MM.1S (cell line): ENCODE results near the gene GNA14.

ENCODE experiments used
- DNase-seq: peaks from one replicate; pipeline ENCODE4 v3.0.0-alpha.2; 2015
- H2AFZ ChIP-seq: fragments of 300-600 bp; sonication (generic); 2 replicates; pipeline ENCODE4 v1.6.0; 2016; ENCODE audit warnings: antibody characterized with exemption, low read length
- H3F3A ChIP-seq: fragments of 300-600 bp; sonication (generic); 2 replicates; pipeline ENCODE4 v1.6.1; 2016; ENCODE audit warnings: mild to moderate bottlenecking, antibody characterized with exemption, low read length, moderate library complexity, mixed read lengths; ENCODE audit not compliant: insufficient read depth
- H3K27ac ChIP-seq: fragments of 300-600 bp; sonication (generic); 2 replicates; pipeline ENCODE4 v1.5.1; 2016; ENCODE audit warnings: mild to moderate bottlenecking, low read length
- H3K27me3 ChIP-seq: fragments of 300-600 bp; sonication (generic); replicated peaks from 2 replicates; pipeline ENCODE4 v1.6.0; 2016; ENCODE audit warnings: low read length; ENCODE audit not compliant: insufficient read depth
- H3K36me3 ChIP-seq: fragments of 300-600 bp; sonication (generic); replicated peaks from 2 replicates; pipeline ENCODE4 v1.6.1; 2016; ENCODE audit warnings: mild to moderate bottlenecking, low read length, mixed read lengths; ENCODE audit not compliant: insufficient read depth
- H3K4me1 ChIP-seq: fragments of 300-600 bp; sonication (generic); 2 replicates; pipeline ENCODE4 v1.6.1; 2016; ENCODE audit warnings: low read length, mixed read lengths
- H3K4me2 ChIP-seq: fragments of 300-600 bp; sonication (generic); 2 replicates; pipeline ENCODE4 v1.6.0; 2016; ENCODE audit warnings: low read depth, low read length
- H3K4me3 ChIP-seq: fragments of 300-600 bp; sonication (generic); 2 replicates; pipeline ENCODE4 v1.5.1; 2016; ENCODE audit warnings: low read length, mixed read lengths
- H3K79me2 ChIP-seq: fragments of 300-600 bp; sonication (generic); 2 replicates; pipeline ENCODE4 v1.6.1; 2016; ENCODE audit warnings: mixed run types, low read length, mixed read lengths
- H3K9ac ChIP-seq: fragments of 300-600 bp; sonication (generic); 2 replicates; pipeline ENCODE4 v1.6.1; 2016; ENCODE audit warnings: low read length, mixed read lengths
- H3K9me2 ChIP-seq: fragments of 300-600 bp; sonication (generic); replicated peaks from 2 replicates; pipeline ENCODE4 v1.6.1; 2016; ENCODE audit warnings: mild to moderate bottlenecking, low read length, mixed read lengths; ENCODE audit not compliant: insufficient read depth
- H3K9me3 ChIP-seq: fragments of 300-600 bp; sonication (generic); replicated peaks from 2 replicates; pipeline ENCODE4 v1.6.1; 2016; ENCODE audit warnings: mild to moderate bottlenecking, low read length, mixed read lengths; ENCODE audit not compliant: insufficient read depth
- H4K20me1 ChIP-seq: fragments of 300-600 bp; sonication (generic); 2 replicates; pipeline ENCODE4 v1.6.1; 2016; ENCODE audit warnings: mild to moderate bottlenecking, low read length, moderate library complexity, mixed read lengths; ENCODE audit not compliant: insufficient read depth
- EZH2 ChIP-seq: fragments of 300-600 bp; sonication (generic); optimal IDR thresholded peaks from 2 replicates; pipeline ENCODE3; 2017; ENCODE audit warnings: low read depth, mild to moderate bottlenecking, antibody characterized with exemption, low read length, mixed read lengths
- EZH2phosphoT487 ChIP-seq: fragments of 300-600 bp; sonication (generic); IDR thresholded peaks from 2 replicates; pipeline ENCODE4 v1.6.1; 2018; ENCODE audit warnings: antibody characterized with exemption, low read length
- TF ChIP-seq, protein P1 (sequence below): fragments of 300-600 bp; sonication (generic); IDR thresholded peaks from 2 replicates; pipeline ENCODE4 v1.5.1; 2016; ENCODE audit warnings: antibody characterized with exemption, low read length, mixed read lengths

Gene GNA14

DNA sequence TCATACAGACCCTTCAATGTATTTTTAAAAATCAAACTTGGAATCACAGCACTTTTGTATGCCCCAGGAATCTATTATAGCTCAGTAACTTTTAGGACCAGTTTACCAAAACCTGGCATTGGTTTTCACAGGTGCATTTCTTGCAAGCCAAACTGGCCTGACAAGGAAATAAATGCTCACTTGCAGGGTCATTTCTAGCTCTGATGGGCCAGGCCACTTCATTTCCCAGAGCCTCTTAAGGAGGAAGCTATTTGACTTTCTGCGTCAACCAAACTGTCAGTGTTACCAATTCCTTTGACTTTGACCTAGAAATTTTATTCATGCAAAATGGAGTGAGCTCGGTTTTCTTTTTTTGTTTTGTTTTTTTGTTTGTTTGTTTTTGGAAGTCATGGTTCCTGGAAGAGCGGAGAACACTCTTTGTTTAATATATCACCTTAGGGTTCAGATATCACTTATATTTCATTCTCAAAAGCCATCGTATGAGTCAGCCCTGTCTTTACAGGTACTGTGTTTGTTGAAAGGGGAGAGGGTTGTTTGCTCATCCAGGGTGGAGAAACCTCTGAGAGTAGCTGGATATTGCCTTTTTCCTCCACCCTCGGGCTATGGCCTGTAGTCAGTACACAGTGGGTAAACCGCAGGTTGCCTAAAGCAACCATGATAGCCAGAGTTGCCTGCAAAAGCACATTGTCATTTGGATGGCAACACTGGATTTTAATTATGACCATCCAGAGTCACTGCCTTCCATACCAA lies 58.9 kb downstream of the GNA14 start:
- Histone ChIP-seq H3F3A (no peaks in the 10 kb centered on the region), H3K4me1 (no peaks in the 10 kb centered on the region), H3K4me3 (no peak overlapping the region), H3K9ac (no peak overlapping the region), H3K4me2 (no peak overlapping the region), H4K20me1 (no peaks in the 10 kb centered on the region), H3K9me3 (no peaks in the 10 kb centered on the region), H3K27me3 (no peaks in the 10 kb centered on the region), H2AFZ (no peak overlapping the region), H3K9me2 (no peaks in the 10 kb centered on the region), H3K36me3 (no peaks in the 10 kb centered on the region), H3K79me2 (no peaks in the 10 kb centered on the region), H3K27ac (no peak overlapping the region)
- TF ChIP-seq EZH2, result no peak
- TF ChIP-seq, protein P1, sequence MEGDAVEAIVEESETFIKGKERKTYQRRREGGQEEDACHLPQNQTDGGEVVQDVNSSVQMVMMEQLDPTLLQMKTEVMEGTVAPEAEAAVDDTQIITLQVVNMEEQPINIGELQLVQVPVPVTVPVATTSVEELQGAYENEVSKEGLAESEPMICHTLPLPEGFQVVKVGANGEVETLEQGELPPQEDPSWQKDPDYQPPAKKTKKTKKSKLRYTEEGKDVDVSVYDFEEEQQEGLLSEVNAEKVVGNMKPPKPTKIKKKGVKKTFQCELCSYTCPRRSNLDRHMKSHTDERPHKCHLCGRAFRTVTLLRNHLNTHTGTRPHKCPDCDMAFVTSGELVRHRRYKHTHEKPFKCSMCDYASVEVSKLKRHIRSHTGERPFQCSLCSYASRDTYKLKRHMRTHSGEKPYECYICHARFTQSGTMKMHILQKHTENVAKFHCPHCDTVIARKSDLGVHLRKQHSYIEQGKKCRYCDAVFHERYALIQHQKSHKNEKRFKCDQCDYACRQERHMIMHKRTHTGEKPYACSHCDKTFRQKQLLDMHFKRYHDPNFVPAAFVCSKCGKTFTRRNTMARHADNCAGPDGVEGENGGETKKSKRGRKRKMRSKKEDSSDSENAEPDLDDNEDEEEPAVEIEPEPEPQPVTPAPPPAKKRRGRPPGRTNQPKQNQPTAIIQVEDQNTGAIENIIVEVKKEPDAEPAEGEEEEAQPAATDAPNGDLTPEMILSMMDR, result no peak
- no peak for TF ChIP-seq EZH2phosphoT487
- DNase-seq, result no peak

DNA sequence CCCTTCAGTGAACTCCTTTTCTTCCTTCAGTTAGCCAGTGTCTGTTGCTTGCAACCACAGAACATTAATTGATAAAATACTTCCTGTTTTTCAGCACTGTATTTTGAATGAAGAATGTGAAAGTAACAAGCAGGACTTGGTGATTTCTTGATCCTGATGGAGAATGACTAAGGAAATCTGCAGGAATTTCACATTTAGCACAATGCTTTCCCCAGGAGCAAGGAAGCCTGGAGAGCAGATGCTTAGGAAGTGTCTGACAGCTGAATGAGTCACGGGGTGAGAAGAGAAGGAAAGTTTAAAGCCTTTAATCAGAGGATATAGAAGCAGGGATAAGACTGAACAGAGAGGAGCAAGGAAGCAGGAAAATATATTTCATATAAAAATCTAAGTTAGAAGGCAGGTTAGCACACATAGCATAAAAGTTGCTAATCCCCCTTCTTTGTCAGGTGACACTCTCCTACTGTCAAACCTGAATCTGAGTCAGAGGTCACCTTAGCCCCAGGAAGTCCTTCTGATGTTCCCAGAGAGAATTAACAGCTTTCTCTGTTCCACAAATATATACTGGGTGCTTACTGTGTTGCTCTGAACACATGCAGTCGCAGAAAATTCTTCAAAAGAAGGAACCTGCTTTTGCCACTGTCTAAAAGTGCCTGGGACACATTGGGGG lies 59.7 kb downstream of the GNA14 start:
- Histone ChIP-seq H3K4me2 (no peak overlapping the region), H3K9me3 (no peaks in the 10 kb centered on the region)

DNA sequence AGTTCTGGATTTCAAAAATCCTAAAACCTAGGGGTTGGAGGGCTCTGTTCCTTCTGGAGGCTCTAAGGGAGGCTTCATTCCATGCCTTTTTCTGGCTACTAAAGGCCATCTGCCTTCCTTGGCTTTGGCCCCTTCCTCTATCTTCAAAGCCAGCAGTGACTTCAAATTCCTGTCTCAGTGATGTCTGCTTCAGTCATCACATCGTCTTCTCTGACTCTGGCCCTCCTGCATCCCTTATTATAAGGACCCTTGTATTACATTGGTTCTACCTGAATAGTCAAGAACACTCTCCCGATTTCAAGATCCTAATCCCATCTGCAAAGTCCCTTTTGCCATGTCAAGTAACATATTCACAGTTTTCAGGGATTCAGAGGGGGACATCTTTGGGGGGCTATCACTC lies 60.3 kb downstream of the GNA14 start:
- TF ChIP-seq, protein P1, result no peak
- TF ChIP-seq EZH2 (no peak), EZH2phosphoT487 (no peak)
- Histone ChIP-seq H3K4me3 (no peak overlapping the region), H3F3A (no peaks in the 10 kb centered on the region), H3K9ac (no peak overlapping the region), H3K79me2 (no peaks in the 10 kb centered on the region), H3K4me2 (no peak overlapping the region), H3K4me1 (no peaks in the 10 kb centered on the region), H3K9me3 (no peaks in the 10 kb centered on the region), H3K36me3 (no peaks in the 10 kb centered on the region), H3K27me3 (no peaks in the 10 kb centered on the region), H3K9me2 (no peaks in the 10 kb centered on the region), H3K27ac (no peak overlapping the region), H2AFZ (no peak overlapping the region), H4K20me1 (no peaks in the 10 kb centered on the region)
- no peak for DNase-seq

More for the DNA sequence above, 59.7 kb downstream of the GNA14 start:
- Histone ChIP-seq H3K36me3 (no peaks in the 10 kb centered on the region), H3K79me2 (no peaks in the 10 kb centered on the region), H3K4me1 (no peaks in the 10 kb centered on the region), H4K20me1 (no peaks in the 10 kb centered on the region), H3K4me3 (no peak overlapping the region), H3K9ac (no peak overlapping the region), H3F3A (no peaks in the 10 kb centered on the region), H3K9me2 (no peaks in the 10 kb centered on the region), H3K27ac (no peak overlapping the region), H2AFZ (no peak overlapping the region), H3K27me3 (no peaks in the 10 kb centered on the region)
- DNase-seq, result no peak
- TF ChIP-seq, protein P1, result no peak
- no peak for TF ChIP-seq EZH2
- no peak for TF ChIP-seq EZH2phosphoT487
